Stimulated activated CD4-positive, alpha-beta T cell treated with anti-CD3 and anti-CD28 coated beads, Interleukin-2, amount 100 ng/mL, for 24 hours (primary cell): ENCODE measurements around the gene WNT8A.
"Not testable (repeated sequence)": the region's sequence is repeated elsewhere in the genome, so short reads cannot be mapped to it uniquely, and the experiment has no call there.

Experiments used
- DNase-seq, 2 donors: peaks; one replicate each; pipeline ENCODE4 v3.0.0-alpha.2; 2020

The WNT8A gene, protein sequence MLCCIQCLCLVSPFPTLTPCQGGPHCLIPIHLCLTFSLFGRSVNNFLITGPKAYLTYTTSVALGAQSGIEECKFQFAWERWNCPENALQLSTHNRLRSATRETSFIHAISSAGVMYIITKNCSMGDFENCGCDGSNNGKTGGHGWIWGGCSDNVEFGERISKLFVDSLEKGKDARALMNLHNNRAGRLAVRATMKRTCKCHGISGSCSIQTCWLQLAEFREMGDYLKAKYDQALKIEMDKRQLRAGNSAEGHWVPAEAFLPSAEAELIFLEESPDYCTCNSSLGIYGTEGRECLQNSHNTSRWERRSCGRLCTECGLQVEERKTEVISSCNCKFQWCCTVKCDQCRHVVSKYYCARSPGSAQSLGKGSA

DNA sequence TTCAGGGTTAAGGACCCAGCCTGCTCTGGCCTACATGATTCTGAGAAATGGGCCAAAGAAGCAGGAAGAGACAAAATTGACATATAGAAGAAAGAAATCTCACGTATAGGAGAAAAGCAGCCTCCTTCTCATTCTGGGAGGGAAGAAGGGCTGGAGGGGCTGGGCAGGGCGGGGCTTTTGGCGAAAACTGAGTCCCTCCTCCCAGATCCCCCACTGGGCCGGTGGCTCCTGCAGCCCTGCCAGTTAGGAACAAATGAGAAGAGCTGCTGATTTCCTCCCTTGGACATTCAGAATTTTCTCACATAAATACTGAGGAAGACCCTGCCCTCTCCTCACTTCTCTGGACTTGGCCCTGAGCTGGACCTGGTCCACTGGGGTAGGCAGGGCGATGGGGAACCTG lies at the start of gene WNT8A:
Gene WNT8A (plus strand): TSS at position 332 of the 400 bp plus-strand sequence. CDS start 95 bp downstream, outside the sequence.
- no peak for DNase-seq

DNA sequence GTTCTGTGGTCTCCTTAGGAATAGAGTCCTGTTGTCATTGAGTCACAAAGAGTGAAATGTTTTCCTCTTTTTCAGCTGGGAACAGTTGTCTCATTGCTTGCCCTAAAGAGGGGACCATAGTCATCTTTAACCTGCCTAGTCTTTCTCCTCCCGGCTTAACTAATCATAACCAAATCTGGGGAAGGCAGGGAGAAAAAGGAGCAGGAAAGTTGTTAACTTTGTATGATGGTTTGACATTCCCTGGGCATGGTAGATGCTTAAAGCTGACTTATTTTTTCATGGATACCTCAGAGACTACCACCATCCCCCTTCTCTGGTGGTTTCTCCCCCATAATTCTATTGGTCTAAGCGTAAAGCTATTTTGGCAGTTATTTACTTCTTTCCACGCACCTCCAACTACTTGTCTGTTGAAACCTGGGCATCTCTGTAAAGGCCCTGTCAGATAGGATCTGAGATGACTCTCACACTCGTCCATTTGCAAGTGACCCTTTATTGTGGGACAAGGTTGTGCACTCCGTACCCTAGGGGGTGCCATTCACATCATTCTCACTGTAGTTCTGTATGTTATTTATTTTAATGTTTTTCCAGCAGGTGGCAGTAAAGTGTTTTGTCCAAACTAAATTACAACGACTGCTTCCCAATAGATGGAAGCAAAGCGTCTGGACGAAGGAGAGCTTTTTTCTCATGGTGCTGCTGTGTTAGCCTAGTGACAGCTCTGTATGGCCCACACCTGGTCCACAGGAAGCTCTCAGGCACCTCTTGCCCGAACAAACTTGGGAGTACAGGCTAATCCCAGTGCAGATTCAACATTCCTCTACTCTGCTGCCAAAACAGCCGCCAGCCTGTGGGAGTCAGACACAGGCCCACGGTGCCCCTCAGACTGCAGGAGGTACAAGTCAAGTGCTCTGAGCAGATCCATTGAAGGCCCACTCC lies 48.0 kb upstream of the WNT8A start:
- DNase-seq = peak; percentile 50 to 63

DNA sequence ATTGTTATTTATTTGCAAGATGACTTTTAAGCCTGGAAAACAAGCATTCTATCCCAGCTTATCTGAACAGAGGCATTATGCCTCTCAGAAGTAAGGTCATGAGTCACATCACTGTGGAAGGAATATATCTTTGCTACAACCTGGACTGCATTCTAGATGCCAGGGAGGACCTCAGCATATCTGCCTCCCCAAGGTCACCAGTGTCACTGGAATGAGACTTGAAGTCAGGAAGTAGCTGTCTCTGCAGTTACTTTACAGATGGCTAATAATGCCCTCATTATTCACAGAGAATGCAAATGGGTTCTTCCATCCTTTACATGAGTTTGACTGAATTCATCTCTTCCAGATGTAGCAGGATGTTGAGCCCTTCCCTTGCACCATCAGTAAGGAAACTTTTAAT lies 46.6 kb upstream of the WNT8A start:
- no peak for DNase-seq

DNA sequence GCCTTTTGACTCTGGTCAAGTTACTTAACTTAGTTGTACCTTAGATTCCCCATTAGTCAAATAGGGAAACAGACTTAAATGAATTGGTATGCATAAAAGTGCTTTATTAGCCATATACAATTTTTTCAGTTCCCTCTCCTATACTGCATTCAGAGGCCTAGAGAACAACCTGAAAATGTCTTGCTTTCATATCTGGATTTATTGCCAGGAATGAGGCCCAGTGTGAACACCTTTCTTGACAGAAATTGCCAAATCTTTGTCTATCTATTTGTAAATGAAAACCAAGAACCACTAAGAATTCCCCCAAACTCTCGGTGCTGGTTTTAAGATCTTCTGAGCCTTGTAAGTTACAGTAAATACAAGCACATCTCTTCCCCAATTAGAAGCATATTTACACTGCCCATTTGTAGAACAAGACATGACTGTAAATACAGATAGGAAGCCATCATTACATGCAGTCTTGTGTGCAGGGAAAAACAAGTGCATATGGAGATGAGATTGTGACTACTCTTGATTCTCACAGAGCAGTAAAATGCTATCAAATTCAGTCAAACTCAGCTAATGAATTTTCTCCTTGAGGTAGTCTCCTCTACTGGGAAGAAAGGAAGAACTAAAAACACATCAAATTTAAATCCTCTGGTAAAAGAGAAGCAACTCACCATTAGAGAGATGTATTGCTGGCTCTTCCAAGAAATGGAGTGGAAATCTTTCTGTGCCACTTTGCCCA lies 45.8 kb upstream of the WNT8A start:
- DNase-seq = no peak

DNA sequence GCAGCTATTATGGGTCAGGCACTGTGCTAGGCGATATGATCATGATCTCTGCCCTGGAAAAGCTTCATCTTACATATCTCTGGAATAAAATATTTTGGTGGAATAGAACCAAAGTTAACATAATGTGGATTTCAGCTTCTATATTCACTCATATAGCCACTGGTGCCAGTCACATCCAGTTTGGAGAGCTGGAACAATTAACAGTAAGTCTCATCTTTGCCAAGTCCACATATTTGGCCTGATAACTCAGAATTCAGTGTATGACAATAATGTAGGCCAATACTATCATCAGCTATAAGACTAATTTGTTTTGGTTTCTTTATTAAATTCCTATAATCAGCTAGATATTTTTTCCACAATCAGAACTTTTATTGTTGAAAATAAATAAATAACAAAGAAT lies 45.0 kb upstream of the WNT8A start:
- DNase-seq = no peak

DNA sequence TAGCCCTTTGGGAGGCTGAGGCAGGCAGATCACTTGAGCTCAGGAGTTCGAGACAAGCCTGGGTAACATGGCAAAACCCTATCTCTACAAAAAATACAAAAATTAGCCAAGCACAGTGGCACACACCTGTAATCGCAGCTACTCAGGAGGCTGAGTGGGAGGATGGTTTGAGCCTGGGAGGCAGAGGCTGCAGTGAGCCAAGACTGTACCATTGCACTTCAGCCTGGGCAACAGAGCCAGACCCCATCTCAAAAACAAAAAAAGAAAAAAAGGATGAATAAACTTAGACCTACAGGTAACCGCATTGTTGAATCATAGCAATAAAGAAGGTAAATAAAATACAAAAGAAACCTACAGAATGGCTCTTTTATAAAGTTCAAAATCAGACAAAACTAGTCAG lies 38.5 kb upstream of the WNT8A start:
- not testable (repeated sequence) for DNase-seq

DNA sequence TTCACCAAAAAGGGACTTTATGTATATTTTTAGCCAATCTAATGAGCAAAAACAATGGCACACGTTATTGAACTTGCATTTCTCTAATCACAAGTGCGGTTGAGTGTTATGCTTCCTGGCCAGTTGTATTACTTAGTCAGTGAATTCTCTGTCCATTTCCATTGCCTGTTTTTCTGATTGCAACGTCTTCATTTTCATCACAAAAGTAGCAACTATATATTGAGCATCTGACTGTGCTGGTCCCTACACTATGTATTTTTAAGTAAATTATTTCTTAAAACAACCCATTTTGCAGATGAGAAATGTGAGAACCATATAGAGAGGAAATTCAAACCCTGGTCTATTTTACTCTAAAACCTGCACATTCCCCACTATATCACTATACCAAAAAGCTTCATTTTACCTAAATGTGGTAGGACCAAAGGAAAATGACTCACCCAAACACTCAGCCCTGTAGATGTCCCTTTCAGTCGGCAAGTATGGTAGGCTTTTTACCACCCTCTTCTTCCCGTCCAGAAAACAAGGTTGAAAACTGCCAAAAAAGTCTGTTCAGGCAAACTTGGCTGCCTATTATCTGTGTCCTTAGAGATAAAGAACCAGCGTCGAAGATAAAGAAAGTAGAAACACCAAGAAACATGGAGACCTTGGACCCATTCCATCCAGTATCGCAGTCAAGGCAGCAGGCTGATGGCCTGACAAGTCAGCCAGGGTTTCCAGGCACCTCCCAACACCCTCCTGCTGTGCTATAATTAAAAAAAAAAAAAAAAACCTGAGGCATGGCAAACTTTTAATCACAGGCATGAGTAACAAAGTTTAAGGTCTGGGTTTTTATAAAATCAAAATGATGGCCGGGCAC lies 32.2 kb upstream of the WNT8A start:
- DNase-seq = no peak

DNA sequence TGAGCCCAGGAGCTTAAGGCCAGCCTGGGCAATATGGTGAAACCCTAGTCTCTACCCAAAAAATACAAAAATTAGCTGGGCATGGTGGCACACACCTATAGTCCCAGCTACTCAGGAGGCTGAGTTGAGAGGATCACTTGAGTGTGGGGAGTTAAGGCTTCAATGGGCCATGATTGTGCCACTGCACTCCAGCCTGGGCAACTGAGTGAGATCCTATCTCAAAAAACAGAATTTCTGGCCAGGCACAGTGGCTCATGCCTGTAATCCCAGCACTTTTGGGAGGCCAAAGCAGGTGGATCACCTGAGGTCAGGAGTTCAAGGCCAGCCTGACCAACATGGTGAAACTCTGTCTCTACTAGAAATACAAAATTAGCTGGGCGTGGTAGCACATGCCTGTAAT lies 31.1 kb upstream of the WNT8A start:
- DNase-seq = not testable (repeated sequence)

DNA sequence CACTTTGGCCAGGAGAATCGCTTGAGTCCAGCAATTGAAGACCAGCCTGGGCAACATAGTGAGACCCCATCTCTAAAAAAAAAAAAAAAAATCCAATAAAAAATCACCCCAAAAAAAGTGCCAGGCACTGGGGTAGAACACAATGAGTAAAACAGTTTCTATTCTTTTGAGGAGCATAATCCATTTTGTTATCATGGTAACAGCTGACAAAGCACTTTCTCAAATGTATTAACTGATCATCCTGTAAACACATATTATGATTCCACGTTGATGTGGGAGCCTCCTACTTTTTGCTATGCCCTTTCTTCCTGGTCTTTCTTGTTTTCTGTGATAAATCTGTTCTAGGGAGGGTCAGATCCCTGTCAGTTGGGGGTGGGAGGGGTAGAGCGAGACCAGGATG lies 30.3 kb upstream of the WNT8A start:
- no peak for DNase-seq

DNA sequence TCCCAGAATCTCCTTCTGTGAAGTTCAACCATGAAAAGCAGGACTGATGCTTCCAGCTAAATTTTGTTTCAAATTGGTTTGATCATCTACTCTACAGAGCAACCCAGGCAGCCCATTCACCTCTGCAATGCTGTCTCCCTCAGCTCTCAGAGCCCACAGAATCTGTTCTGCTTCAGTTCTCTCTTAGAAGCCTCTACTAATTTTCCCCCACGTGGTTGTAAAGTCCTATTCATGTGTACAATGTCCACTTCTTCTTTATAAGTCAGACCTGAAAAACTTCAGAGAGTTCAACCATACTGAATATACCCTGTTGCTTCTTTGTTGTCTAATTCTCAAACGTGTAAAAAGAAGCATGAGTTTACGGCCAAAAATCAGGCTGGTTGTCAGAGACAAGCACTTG lies 29.6 kb upstream of the WNT8A start:
- no peak for DNase-seq

DNA sequence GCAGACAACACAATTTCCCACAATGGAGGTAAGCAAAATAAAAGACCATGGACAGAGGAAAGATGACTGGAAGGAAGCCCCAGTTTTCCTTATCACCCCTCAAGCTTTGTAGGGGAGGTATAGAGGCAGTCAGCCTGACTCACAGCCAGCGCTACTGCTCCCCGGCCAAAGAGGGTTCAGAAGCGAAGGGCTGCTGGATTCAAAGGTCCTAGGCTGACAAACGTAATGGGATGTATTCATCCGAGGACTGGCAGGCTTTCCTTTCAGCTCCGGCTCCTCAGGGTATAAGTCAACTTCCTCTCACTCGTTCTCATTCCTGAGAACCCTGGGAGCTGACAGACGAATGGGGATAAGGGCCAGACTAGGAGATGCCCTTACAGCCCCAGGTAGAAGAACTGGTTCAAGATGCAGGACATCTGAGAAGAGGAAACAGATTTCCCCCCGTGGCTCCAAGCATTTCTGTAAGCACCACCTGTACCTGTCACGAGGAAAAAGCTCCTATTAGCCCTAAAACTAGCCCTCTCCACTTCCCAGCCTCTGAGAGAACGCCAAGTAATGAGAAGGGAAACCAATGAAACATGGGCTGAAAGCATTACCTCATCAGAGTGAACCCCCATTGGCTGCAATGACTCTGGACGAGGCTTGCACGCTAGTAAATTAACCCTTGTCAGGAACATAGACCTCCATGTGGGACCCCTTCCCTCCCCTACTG lies 28.8 kb upstream of the WNT8A start:
- DNase-seq = no peak

DNA sequence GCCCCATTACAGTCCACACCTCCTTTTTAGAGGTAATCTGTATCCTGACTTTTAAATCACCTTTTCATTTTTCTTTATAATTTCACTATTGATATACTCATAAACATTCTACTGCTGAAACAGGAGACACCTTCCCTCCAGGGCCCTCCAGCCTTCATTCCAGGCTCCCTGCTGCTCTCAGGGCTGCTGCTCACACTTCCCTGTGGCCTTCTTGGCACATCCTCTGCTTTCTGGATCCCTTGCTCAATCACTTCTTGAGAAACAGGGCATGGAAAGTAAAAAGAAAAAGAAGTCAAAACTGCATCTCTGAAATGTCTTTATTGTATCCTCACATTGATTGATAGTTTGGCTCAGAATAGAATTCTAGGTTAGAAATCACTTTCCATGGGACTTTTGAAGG lies 19.3 kb upstream of the WNT8A start:
- DNase-seq = no peak

DNA sequence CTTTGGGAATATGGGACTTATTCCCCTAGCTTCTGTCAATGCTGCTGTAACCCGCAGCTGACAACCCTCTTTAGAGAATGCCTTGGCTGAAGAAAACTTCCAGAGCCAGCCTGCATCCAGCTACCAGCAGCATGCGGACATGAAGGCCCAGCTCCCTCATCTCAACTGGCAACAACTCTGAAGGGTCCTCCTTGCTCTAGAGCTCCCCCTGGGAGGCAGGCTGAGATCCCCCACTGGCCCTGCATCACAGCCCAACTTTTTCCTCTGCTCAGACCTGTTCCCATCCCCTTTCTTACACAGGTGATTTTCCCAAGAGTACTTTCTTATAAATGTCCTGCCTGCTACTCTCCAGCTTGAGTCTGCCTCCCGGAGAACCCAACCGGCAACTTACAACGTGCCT lies 18.7 kb upstream of the WNT8A start:
- DNase-seq = peak; percentile 21

DNA sequence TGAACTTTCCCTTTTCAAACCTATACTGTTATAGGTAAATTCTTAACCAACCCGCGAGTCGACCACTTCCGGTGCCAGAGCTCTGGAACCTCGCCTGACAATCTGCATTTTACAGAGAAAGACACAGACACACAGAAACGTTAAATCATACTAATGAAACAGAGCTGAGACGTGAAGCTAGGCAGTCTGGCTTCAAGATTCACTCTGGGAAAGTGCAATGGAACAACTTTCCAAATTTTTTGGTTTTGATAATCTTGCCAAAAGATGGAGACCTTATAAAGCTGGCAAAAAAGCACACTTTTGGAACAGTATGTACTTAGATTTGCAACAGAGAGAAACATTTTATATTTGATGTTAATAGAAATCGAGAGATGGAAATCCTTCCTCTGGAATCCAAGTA lies 15.9 kb upstream of the WNT8A start:
- DNase-seq = no peak

DNA sequence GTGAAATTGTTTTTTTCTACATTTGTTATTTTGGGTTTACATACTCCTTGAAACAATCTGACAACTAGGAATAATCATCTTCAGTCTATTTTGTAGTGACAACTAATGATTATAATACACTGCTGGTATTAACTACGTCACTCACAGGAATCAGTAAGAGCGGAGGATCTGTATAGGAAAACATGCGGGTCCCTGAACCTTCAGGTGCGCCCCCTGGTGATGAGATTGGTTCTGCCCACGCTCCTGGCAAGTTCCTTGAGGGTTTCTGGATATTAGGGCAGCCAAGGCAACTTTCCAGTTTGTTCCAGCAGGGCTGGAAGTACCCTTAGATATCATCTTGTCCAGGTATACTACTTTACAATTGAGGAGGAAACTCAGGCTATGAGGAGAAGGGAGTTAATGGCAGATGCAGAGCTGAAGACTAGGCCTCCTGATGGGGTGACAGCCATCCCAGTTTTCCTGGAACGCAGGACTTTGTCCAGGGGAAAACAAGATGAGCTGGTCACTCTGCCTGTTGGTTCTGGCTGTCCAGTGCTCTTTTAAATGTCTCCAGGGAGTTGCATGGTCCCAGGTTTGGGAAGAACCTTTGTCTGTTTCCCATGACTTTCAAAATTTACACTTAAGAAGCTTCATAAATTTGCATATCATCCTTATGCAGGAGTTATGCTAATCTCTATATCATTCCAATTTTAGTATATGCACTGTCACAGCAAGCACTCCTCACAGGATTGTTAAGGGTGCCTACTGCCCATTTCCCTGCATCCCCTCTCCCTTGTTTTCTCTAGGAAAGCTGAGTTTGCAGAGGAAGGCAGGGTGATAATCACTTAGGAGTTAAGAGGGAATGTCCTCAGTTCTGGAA lies 14.9 kb upstream of the WNT8A start:
- DNase-seq = peak; percentile 84

DNA sequence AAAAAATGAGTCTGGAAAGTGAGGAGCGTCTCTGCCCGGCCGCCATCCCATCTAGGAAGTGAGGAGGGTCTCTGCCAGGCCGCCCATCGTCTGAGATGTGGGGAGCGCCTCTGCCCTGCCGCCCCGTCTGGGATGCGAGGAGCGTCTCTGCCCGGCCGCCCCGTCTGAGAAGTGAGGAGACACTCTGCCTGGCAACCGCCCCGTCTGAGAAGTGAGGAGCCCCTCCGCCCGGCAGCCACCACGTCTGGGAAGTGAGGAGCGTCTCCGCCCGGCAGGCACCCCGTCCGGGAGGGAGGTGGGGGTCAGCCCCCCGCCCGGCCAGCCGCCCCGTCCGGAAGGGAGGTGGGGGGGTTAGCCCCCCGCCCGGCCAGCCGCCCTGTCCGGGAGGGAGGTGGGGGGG lies 13.8 kb upstream of the WNT8A start:
- DNase-seq = not testable (repeated sequence)

DNA sequence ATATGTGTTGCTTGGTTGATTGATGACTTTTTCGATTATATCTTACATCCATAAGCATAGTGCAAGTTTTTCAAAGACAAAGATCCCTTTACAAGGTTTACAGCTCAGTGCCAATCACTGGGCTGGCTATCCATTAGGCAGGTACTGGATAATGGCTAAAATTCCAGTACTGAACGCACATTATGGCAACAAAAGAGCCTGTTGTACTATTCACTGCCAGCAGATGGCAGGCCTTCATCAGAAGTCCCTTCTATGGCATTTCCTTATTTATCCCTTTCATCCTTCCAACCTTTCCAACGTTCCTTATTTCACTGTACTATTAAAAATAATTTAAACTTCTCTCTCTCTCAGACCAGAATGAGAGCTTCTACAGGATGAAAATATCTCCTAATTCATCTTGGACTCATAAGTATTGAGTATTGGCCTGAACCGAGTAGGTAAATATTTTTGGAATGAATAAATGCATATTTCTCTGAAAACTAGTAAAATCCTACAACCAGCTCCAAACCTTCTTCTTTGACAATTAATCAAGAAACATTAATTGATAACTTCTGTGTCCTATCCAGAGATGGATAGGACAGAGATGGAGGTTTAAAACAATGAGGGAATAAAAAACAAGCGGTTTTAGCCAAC lies 6.7 kb upstream of the WNT8A start:
- DNase-seq = peak; percentile 55 to 59

DNA sequence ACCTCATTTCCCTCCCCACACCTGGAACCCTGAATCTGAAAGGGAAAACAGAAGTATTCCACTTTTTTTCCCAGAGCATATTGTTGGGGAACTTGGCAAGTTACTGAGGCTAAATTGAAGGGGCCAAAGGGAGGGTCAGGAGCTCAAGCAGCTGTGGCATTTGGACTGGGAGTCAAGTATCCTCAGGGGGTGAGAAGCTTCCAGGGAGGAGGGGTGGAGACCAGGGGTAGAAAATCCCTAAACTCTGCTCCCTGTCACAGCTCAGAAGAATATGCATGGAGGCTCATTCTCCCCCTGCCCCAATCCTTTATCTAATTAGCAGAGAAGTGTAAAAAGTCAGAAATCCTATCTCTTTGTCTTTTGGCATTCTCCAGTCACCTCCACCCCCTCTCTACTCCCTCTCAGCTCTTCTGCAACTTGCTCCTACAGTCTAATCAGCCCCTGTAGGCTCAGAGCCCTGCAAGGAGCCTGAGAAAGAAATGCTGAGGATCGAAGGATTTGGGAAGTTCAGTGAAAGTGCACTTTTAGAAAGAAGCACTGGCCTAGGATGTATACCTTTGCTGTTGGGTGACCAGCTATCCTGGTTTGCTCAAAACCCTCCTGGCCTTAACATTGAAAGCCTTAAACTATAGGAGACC lies 5.7 kb upstream of the WNT8A start:
- DNase-seq = no peak

DNA sequence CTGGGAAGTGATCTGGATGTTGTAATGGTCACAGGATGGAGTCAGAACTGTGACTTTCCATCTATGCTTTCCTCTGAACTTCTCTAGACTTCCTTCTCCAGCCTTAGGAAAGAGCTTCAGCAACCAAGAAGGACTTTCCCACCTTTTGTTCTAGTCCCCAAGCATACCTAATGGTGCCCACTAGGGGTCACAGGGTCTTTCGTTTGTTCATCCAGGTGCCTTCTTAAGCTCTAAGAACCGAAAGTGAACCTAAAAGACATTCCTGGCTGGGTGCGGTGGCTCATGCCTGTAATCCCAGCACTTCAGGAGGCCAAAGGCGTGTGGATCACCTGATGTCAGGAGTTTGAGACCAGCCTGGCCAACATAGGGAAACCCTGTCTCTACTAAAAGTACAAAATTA lies 1.8 kb upstream of the WNT8A start:
- DNase-seq = no peak

DNA sequence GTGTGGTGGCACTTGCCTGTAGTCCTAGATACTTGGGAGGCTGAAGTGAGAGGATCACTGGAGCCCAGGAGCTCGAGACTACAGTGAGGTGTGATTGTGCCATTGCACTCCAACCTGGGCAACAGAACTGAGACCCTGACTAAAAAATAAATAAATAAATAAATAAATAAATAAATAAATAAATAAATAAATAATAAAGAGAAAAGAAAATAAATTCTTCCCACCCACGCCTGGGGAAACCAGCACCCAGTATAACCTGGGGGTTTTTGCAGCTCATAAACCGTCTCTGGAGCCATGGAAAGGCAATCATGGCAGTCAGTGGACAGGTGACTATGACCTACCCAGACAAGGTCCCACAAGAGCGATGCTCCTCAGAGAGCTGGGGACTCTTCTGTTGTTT lies 7.9 kb downstream of the WNT8A start:
- DNase-seq = no peak
